Neural progenitor cell (in vitro differentiated cells): ENCODE results near the gene PRUNE2. TPM values are rescaled to one million over a fixed set of nuclear protein-coding genes. Genes with fewer than 3 reads are reported as not detected.

ENCODE experiments used
- DNase-seq: peaks from one replicate; pipeline ENCODE4 v3.0.0-alpha.2; 2016; ENCODE audit warnings: low spot score
- H2AFZ ChIP-seq: fragments of 200-600 bp; sonication (generic); replicated peaks from 2 replicates; pipeline ENCODE4 v1.6.1; 2016; ENCODE audit warnings: antibody characterized with exemption
- H3F3A ChIP-seq: fragments of 200-600 bp; sonication (generic); 2 replicates; pipeline ENCODE4 v1.6.1; 2016; ENCODE audit warnings: antibody characterized with exemption, low read depth
- H3K27ac ChIP-seq: fragments of 200-600 bp; sonication (generic); 2 replicates; pipeline ENCODE4 v1.5.1; 2016; ENCODE audit warnings: mild to moderate bottlenecking
- H3K27me3 ChIP-seq: fragments of 200-600 bp; sonication (generic); 2 replicates; pipeline ENCODE4 v1.6.1; 2016; ENCODE audit warnings: mild to moderate bottlenecking, moderate library complexity
- H3K36me3 ChIP-seq: fragments of 200-600 bp; sonication (generic); 2 replicates; pipeline ENCODE4 v1.5.1; 2016
- H3K4me1 ChIP-seq: fragments of 200-600 bp; sonication (generic); 2 replicates; pipeline ENCODE4 v1.6.1; 2016; ENCODE audit warnings: mixed run types
- H3K4me2 ChIP-seq: fragments of 200-600 bp; sonication (generic); 2 replicates; pipeline ENCODE4 v1.6.1; 2016
- H3K4me3 ChIP-seq: fragments of 200-600 bp; sonication (generic); 2 replicates; pipeline ENCODE4 v1.5.1; 2016
- H3K79me2 ChIP-seq: fragments of 200-600 bp; sonication (generic); 2 replicates; pipeline ENCODE4 v1.6.1; 2016; ENCODE audit warnings: low read depth
- H3K9ac ChIP-seq: fragments of 200-600 bp; sonication (generic); 2 replicates; pipeline ENCODE4 v1.6.1; 2016
- H3K9me3 ChIP-seq: fragments of 200-600 bp; sonication (generic); 2 replicates; pipeline ENCODE4 v1.5.1; 2016; ENCODE audit warnings: low read depth
- H4K20me1 ChIP-seq: fragments of 200-600 bp; sonication (generic); 2 replicates; pipeline ENCODE4 v1.6.1; 2016; ENCODE audit warnings: low read depth
- H3K27ac Mint-ChIP-seq: 3 replicates; pipeline ENCODE4 v1.8.0; 2021; ENCODE audit warnings: mixed read lengths
- H3K27me3 Mint-ChIP-seq: 2 replicates; pipeline ENCODE4 v1.8.0; 2022; ENCODE audit warnings: low read depth, mild to moderate bottlenecking, inconsistent platforms, moderate library complexity, mixed read lengths; ENCODE audit not compliant: insufficient read depth
- H3K36me3 Mint-ChIP-seq: 3 replicates; pipeline ENCODE4 v1.8.0; 2021; ENCODE audit warnings: mixed read lengths
- H3K4me1 Mint-ChIP-seq: 3 replicates; pipeline ENCODE4 v1.8.0; 2021; ENCODE audit warnings: mixed read lengths
- H3K4me3 Mint-ChIP-seq: 3 replicates; pipeline ENCODE4 v1.8.0; 2021; ENCODE audit warnings: mild to moderate bottlenecking, moderate library complexity, mixed read lengths
- H3K9me3 Mint-ChIP-seq: 3 replicates; pipeline ENCODE4 v1.8.0; 2020; ENCODE audit warnings: mixed read lengths
- CTCF ChIP-seq: fragments of 200-600 bp; sonication (generic); IDR thresholded peaks from 2 replicates; pipeline ENCODE4 v1.5.1; 2017; ENCODE audit warnings: antibody characterized with exemption, mild to moderate bottlenecking
- EZH2 ChIP-seq: fragments of 200-600 bp; sonication (generic); IDR thresholded peaks from 2 replicates; pipeline ENCODE4 v1.6.1; 2017; ENCODE audit warnings: antibody characterized with exemption, mild to moderate bottlenecking, moderate library complexity
- EZH2phosphoT487 ChIP-seq: fragments of 200-600 bp; sonication (generic); IDR thresholded peaks from 2 replicates; pipeline ENCODE4 v1.6.1; 2017; ENCODE audit warnings: antibody characterized with exemption
- total RNA-seq: library from RNA; depleted of rRNA; stranded (reverse); fragments of >200 nt; gene quantifications from 2 replicates; pipeline ENCODE4 v1.2.3, GENCODE V29; 2015; ENCODE audit warnings: low replicate concordance

PRUNE2 gene
- total RNA-seq, 1 donor from 2014 or later, result 28.2 TPM

GRCh38 chr9:76697554-76697953 lies 208.4 kb downstream of the PRUNE2 start:
- H2AFZ ChIP-seq, result no peak overlapping the region
- Mint-ChIP-seq H3K27me3 (peaks cover 8% of the 10 kb centered on the region), H3K36me3 (peaks cover 4% of the 10 kb centered on the region), H3K4me1 (peaks cover 42% of the 10 kb centered on the region), H3K4me3 (no peak overlapping the region), H3K9me3 (peaks cover 5% of the 10 kb centered on the region), H3K27ac (no peak overlapping the region)
- no peaks in the 10 kb centered on the region for H4K20me1 ChIP-seq
- H3K36me3 ChIP-seq, result no peaks in the 10 kb centered on the region
- no peaks in the 10 kb centered on the region for H3K9me3 ChIP-seq
- no peak overlapping the region for H3K4me2 ChIP-seq
- H3K27ac ChIP-seq, result no peak overlapping the region
- H3K79me2 ChIP-seq, result no peaks in the 10 kb centered on the region
- DNase-seq, result no peak
- H3K4me1 ChIP-seq, result peaks cover 27% of the 10 kb centered on the region
- no peak overlapping the region for H3K9ac ChIP-seq
- H3K4me3 ChIP-seq, result no peak overlapping the region
- no peak for TF ChIP-seq CTCF
- no peak for TF ChIP-seq EZH2phosphoT487
- TF ChIP-seq EZH2, result no peak
- H3K27me3 ChIP-seq, result no peaks in the 10 kb centered on the region
- H3F3A ChIP-seq, result peaks cover 24% of the 10 kb centered on the region

- Mint-ChIP-seq H3K27ac (peak overlapping the region; percentile 78), H3K27me3 (peaks cover 6% of the 10 kb centered on the region), H3K9me3 (peaks cover 5% of the 10 kb centered on the region), H3K4me1 (peaks cover 43% of the 10 kb centered on the region), H3K36me3 (peaks cover 4% of the 10 kb centered on the region), H3K4me3 (no peak overlapping the region)
- Histone ChIP-seq H2AFZ (no peak overlapping the region), H3F3A (peaks cover 19% of the 10 kb centered on the region), H3K9ac (no peak overlapping the region), H3K4me2 (no peak overlapping the region), H4K20me1 (no peaks in the 10 kb centered on the region), H3K4me1 (peaks cover 31% of the 10 kb centered on the region), H3K27me3 (no peaks in the 10 kb centered on the region), H3K9me3 (no peaks in the 10 kb centered on the region), H3K27ac (no peak overlapping the region), H3K79me2 (no peaks in the 10 kb centered on the region), H3K4me3 (no peak overlapping the region), H3K36me3 (no peaks in the 10 kb centered on the region)
- TF ChIP-seq CTCF (no peak), EZH2 (no peak), EZH2phosphoT487 (no peak)
- DNase-seq, result no peak
Observed at GRCh38 chr9:76697081-76697480, 208.8 kb downstream of the PRUNE2 start.

- Mint-ChIP-seq H3K27ac (no peak overlapping the region), H3K9me3 (peaks cover 5% of the 10 kb centered on the region), H3K27me3 (peaks cover 6% of the 10 kb centered on the region), H3K4me1 (peaks cover 34% of the 10 kb centered on the region), H3K4me3 (no peak overlapping the region), H3K36me3 (peaks cover 4% of the 10 kb centered on the region)
- H3K9ac ChIP-seq, result no peak overlapping the region
- H3K4me1 ChIP-seq, result peaks cover 36% of the 10 kb centered on the region
- H3K27ac ChIP-seq, result no peak overlapping the region
- no peaks in the 10 kb centered on the region for H3K79me2 ChIP-seq
- no peak overlapping the region for H3K4me3 ChIP-seq
- no peaks in the 10 kb centered on the region for H3K9me3 ChIP-seq
- H2AFZ ChIP-seq, result no peak overlapping the region
- no peaks in the 10 kb centered on the region for H3K27me3 ChIP-seq
- H3K36me3 ChIP-seq, result no peaks in the 10 kb centered on the region
- DNase-seq, result no peak
- no peak overlapping the region for H3K4me2 ChIP-seq
- H4K20me1 ChIP-seq, result no peaks in the 10 kb centered on the region
- TF ChIP-seq EZH2phosphoT487 (no peak), CTCF (no peak), EZH2 (no peak)
- no peaks in the 10 kb centered on the region for H3F3A ChIP-seq
Observed at GRCh38 chr9:76693912-76694311, 212.0 kb downstream of the PRUNE2 start.
